GM10847 (cell line): ENCODE measurements around the gene GDPD5.

ENCODE experiments used
- POLR2A ChIP-seq: IDR thresholded peaks from 2 replicates; pipeline ENCODE4 v1.6.1; 2011; ENCODE audit not compliant: insufficient read length; ENCODE audit errors: extremely low read depth

The GDPD5 gene

DNA sequence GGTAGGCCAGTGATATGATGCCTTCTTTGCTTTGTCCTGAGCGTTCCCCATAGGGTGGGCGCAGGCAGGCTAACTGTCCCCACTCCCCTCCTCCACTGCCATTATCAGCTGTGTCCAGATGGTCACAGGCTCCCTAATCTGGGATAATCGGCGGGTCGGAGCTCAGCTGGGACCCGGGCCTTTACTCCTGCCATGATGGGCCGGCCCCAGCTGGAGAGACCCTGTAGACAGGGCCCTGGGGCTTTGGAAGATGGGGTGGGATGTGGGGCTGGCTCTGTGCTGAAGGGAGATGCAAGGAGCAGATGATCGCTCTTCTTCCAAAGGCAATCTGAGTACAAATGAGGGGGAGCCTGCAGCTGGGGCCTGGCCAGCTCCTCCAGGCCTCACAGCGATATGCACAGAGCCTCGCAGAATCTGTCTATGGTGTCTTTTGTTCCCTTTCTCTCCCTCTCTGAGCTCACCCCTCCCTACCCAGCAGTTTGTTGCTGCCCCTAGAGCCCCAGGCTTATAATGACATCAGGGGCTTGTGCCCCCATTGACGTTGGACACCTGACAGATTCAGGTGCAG lies 104.6 kb downstream of the GDPD5 start:
- TF ChIP-seq POLR2A, result no peak

DNA sequence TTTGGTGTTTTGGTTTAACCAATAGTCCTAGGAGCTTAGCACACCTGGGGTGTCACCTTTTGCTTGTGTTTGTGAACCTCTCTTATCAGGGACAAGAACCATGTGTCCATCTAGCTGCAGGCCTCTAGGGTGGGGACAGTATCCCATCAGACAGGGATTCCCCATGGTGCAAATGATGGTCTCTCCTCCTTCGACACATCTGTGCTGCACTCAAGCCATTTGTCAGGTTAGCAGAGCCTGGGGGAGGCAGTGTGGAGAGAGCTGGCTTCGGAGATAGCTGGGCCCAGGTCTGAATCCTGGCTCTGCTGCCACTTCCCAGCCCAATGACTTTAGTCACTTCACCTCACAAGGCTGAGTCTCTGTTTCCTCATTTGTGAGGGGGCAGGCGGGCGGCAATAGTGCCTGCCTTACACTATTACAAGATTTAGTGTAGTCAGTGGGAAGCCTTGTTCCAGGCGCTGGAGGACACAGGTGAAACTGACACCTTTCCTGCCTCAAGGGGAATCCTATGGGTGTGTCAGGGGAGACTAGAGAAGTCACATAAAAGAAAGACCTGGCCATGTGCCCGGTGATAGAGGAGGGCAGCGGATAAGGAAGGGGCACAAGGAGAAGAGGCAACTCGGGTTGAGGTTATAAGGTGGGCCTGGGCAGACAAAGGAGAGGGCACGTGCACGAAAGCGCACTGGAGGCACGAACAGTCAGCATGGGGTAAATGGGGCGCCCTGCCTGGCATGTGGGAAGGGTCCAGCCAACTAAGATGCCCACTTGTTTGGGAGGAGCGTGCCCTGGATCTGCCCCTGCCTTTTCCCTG lies 105.3 kb downstream of the GDPD5 start:
- no peak for TF ChIP-seq POLR2A

DNA sequence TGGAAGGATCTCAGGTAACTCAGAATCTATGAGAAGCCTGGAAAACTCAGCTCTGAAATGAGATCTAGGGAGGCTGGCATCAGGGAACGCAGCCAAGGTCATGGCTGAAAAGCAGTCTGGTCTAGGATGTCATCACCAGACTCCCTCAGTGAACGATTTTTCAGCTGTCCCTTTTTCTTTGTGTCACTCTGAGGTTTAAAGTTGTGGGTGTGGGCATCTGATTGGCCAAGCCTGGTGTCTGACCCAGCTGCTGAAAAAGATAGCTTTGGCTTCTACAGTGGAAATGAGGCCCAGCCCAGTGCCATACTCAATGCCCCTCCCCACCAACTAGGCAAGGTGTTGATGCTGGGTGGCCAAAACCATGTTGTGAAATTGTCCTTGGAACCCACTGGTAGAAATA lies 111.9 kb downstream of the GDPD5 start:
- TF ChIP-seq POLR2A, result no peak

DNA sequence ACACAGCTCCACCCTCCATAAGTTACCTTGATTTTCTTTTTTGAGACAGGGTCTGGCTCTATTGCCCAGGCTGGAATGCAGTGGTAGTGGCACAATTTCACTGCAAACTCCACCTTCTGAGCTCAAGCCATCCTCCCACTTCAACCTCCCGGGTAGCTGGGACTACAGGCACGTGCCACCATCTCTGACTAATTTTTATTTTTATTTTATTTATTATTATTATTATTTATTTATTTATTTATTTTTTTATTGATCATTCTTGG lies 116.9 kb downstream of the GDPD5 start:
- TF ChIP-seq POLR2A, result no peak

DNA sequence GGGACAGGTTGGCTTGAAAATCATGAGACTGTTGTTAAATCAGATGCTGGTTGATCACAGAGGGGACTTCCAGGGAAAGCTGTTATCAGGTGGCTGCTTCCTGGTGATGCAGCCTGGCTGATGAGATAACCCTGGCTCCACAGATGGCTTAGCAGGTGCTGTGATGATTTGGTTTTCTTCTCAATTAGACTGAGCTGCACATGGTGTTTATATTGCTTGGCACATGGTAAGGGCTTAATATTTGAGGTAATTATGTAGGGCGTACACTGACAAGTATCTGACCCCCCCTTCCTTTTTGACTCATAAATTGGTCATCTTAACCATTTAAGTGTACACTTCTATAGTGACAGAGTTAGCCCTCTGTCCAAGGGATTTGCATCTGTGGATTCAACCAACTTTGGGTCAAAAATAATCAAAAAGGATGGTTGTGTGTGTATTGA lies 119.4 kb downstream of the GDPD5 start:
- TF ChIP-seq POLR2A, result no peak

DNA sequence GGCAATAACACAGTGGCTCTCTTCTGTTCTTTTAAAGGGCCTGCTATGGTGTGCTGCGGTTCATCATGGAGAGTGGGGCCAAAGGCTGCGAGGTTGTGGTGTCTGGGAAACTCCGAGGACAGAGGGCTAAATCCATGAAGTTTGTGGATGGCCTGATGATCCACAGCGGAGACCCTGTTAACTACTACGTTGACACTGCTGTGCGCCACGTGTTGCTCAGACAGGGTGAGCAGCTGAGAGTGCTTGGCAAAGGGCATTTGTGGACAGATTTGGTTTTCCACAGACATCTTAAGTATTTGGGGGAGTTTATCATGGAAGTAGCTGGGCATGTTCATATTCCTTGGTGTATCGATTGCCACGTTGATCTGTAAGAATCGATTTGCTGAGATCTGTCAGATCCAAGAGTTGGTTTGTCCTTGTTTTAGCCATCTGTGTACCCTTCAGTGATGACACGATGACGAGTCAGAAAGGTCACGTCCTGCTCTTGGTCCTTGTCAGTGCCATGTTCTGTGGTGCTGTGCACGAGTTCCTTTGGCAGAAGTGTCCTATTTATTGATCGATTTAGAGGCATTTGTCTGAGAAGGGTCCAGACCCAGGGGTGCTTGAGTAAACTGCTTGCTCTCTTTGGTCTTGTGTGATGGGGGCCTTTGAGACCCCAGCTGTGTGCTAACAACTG lies 121.6 kb downstream of the GDPD5 start:
- TF ChIP-seq POLR2A, result no peak

DNA sequence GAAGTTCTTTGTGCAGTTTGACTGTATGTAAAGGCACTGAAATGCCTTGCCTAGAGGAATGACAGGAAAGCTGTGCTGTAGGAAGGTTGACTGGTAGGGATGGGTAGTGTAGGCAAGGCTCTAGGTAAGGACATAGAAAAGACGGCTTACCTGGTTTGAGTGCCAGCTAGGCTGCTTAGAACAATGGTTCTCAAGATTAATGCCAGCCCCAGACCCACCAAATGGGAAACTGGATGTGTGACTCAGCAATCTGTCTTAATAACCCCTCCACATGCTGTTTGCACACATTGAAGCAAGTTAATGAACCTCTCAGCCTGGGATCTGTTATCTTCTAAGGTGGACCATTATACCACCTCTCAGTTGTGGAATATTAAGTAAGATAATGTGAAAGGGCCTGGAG lies 122.7 kb downstream of the GDPD5 start:
- TF ChIP-seq POLR2A, result no peak

DNA sequence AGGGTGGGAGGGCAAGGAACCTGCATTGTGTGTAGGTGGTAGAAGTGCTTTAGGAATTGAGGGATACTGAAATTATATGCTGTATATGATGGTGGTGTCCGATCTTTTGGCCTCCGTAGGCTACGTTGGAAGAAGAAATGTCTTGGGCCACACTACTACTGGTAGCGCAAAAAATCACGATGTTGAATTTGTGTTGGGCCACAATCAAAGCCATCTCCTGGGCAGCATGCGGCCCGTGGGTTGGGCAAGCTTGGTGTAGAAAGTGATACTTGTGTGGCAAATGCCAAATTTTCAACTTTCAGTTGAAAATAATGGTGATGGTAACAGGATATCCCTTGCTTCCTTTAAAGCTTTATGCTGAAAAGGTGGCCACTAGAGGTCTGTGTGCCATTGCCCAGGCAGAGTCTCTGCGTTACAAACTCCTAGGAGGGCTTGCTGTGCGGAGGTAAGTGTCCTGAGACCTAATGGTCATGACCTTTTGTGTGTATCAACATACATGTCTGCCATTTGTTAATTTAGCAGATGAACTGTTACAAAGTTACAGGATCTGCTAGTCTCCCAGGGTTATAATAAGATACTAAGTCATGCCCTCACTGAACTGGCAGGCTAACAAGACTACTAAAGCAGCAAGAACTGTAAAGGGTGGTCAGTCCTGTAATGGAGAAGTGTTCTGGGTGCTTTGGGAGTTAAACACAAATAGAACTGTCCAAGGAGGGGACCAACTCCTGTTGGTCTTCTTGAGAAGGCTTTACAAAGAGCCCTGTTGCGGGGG lies 123.6 kb downstream of the GDPD5 start:
- TF ChIP-seq POLR2A, result no peak

DNA sequence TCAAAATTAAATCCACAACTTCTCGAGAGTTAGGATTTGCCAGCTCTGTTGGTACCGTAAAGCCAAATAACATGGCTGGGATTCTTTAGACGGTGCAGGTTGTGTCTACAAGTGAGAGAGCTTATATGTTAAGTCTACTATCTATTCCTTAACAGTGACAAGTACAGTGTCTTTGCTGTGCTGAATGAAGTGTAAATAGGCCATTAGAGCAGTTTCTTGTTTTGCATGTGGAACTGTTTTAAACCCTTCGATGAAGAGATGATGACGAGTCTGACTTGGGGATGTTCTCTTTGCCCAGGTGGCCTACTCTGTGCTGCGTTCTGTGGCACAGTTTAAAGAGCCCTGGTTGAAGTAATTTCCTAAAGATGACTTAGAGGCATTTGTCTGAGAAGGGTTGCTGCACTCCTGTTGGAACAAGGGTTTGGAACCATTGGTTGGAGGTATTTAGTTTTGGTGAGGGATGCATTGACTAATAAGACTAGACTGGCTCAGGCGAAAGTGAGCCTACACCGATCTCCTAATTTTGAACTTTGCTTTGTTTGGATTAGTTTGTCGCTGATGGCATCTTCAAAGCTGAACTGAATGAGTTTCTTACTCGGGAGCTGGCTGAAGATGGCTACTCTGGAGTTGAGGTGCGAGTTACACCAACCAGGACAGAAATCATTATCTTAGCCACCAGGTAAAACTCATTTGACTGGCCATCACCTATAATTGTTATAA lies 125.4 kb downstream of the GDPD5 start:
- no peak for TF ChIP-seq POLR2A

DNA sequence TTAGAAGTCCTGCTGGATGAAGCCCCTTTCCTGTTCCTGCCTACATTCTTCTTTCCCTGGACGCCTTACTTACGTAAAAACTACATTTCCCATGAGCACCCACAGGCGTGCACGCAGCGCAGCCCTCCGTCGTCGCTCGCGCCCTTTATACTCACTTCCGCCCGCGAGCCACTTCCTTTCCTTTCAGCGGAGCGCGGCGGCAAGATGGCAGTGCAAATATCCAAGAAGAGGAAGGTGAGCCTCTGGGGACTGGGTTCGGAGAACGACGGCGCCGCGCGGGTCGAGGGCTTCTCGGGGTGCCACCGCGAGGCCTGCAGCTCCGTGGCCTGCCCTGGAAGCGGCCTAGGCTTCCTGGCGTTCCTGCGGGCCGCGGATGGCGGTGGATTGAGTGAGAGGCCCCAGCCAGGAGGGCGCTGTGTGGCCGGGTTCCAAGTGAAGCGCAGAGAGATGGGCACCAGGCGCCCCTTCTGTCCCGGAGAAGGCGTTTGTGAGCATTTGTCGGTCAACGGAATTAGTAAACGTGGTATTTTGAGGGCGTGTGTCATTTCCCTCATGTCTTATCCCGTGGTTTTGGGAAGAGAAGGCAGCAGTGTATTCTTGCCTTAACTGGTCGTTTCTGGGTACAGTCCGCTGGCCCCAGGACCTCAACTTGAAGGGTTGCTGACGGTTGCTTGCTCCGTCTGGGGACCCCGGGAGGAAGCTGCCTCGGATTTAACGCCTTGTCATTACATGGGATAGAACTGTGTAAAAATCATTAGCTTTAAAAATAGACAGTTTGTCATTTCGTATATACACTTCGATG lies 126.2 kb downstream of the GDPD5 start, which contains the start of gene RPS3:
RPS3 (plus strand) TSS at position 175 of the 802 bp plus-strand sequence; CDS start at position 205, 30 bp downstream.
- peak; percentile 98 for TF ChIP-seq POLR2A

DNA sequence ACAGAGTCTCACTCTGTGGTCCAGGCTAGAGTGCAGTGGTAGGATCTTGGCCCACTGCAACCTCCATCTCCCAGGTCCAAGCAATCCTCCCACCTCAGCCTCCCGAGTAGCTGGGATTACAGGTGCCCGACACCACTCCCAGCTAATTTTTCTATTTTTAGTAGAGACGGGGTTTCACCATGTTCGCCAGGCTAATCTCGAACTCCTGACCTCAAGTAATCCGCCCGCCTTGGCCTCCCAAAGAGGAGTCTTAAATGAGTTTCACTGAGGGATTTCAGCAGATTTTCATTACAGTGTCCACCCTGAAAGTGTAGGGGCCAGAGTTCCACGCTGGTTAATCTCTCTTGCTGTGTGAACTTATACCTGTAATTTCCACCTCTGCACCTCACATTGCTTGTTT lies 126.8 kb downstream of the GDPD5 start:
- no peak for TF ChIP-seq POLR2A

DNA sequence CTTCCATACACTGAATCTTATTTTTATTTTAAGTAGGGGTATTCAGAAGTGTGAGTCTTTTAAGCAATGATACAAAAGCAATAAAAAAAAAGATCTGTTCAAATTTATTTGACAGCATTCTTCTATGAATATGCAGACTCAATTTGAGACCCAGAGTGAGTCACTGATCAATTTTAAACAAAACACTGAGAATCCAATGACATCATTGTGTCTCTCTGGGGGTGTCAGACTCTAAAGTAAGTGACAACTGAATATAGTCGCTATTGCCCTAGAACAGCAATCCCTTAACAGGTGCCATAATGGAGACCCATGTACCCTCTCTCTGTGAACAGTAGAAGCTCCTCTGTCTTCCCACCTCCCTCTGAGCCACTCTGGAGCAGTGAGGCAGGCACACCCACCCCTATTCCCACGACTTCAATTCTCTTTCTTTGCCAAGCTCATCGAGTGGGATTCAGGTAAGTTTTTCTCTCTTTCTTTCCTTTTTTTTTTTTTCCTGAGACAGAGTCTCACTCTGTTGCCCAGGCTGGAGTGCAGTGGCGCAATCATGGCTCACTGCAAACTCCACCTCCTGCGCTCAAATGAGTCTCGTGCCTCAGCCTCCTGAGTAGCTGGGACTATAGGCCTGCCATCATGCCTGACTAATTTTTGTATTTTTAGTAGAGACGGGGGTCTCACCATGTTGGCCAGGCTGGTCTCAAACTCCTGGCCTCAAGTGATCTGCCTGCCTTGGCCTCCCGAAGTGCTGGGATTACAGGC lies 131.5 kb downstream of the GDPD5 start:
- TF ChIP-seq POLR2A, result no peak

DNA sequence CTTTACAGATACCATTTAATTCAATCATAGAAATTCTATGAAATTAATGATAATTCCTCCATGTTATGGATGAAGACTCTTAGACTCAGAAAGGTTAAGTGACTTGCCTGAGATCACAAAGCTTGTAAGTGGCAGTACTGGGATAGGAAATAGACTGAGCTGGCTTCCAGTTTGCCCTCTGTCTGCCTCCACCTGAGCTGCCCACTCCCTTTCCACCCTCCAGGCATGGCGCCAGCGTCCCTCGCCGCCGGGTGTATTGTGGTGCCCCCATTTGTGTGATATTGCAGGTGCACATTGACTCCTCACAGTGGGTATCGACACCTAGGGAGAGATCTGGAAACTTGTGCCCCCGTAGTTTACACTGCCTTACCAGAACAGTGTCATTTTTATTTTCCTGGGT lies 135.8 kb downstream of the GDPD5 start:
- no peak for TF ChIP-seq POLR2A

DNA sequence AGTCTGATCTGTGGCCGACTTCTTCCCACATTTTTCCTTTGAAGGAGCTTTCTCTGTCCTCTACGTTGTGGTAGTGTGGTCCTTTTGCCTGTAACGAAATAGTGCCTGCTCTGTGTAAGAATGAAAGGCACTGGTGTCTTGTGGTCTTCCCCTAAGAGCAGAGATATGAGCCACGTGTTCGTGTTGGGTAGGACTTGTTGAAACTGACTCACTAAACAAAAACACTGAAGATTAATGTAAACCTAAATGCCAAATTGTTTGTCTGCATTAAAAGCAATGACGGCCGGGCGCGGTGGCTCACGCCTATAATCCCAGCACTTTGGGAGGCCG lies 136.5 kb downstream of the GDPD5 start:
- no peak for TF ChIP-seq POLR2A
